GM10847 (cell line): Measurements from ENCODE around the gene GPHN.

Experiments used
- POLR2A ChIP-seq: IDR thresholded peaks from 2 replicates; pipeline ENCODE4 v1.6.1; 2011; ENCODE audit not compliant: insufficient read length; ENCODE audit errors: extremely low read depth

Gene GPHN

GRCh38 chr14:66701813-66702212, 193.9 kb downstream of the GPHN start:
- TF ChIP-seq POLR2A, result no peak

- no peak for TF ChIP-seq POLR2A
Observed at GRCh38 chr14:66708267-66708666, 200.3 kb downstream of the GPHN start.

GRCh38 chr14:66709291-66709690, 201.3 kb downstream of the GPHN start:
- TF ChIP-seq POLR2A, result no peak

DNA sequence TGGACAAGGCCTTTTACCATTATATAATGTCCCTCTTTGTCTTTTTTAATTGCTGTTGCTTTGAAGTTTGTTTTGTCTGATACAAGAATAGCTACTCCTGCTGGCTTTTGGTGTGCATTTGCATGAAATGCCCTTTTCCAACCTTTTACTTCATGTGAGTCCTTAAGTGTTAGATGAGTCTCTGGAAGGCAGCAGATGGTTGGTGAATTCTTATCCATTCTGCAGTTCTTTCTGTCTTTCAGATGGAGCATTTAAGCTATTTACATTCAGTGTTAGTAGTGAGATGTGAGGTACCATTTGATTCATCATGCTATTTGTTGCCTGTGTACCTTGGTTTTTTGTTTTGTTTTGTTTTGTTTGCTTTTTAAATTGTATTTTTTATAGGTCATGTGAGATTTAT, 208.3 kb downstream of the GPHN start:
- no peak for TF ChIP-seq POLR2A

DNA sequence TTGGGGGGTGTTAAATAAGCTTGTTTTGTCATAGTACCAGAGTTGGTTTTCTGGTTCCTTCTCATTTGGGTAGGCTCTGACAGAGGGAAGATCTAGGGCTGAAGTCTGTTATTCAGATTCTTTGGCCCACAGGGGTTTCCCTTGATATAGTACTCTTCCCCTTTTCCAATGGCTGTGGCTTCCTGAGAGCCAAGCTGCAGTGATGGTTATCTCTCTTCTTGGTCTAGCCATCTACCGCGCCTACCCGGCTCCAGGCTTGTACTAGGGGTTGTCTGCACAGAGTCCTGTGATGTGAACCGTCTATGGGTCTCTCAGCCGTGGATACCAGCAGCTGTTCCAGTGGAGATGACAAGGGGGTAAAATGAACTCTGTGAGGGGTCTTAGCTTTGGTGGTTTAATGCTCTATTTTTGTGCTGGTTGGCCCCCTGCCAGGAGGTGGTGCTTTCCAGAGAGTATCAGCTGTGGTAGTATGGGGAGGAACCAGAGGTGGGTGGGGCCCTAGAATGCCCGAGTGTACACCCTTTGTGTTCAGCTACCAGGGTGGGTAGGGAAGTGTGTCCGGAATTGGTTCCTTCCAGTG, 209.7 kb downstream of the GPHN start:
- no peak for TF ChIP-seq POLR2A

DNA sequence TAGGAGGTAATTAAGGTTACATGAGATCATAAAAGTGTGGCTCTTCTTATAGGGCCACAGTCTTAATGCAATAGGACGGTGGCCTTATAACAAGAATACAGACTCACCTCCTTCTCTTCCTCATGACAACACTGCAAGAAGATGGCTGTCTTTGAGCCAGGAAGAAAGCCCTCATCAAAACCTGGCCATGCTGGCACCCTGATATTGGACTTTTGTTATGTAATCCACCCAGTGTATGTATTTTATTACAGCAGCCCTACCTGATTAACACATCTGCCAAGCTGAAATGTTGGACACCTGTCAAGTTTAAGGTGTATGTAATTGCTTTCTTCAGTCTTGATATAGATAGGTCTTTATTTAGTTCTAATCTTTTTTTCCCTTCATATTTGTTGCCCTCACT, 217.0 kb downstream of the GPHN start:
- no peak for TF ChIP-seq POLR2A

DNA sequence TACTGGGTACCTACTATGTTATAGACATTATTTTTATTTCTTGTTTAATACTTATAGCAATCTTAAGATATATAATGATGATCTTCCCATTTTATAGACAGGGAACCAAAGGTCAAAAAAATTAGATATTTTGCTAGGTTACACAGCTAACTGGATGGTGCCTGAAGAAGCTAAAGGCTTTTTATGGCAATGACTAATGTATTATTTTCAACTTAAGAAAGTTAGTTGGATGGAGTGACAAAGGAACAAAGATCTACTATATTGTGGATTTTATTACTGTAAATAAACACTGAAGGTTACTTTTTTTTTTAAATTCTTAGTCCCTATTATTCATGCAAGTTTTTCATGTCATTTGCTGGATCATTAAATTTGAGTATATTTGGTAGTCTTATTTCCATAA, 227.9 kb downstream of the GPHN start:
- no peak for TF ChIP-seq POLR2A

DNA sequence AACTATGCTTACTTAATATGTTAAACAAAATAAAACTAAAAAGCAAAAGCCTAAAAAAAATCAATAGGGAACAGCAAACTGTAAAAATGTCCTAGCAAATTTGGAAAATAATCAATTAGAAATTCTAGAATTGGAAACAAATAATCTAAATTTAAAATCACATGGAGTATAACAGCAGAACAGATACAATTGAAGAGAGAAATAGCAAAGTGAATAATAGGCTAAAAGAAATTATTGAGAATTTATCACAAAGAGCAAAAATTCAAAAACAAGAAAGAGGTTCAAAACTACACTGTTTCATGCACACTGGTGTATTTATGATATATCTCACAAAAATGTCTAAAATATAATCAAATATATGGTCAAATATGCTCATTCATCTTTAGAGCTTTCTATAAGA, 231.9 kb downstream of the GPHN start:
- no peak for TF ChIP-seq POLR2A

DNA sequence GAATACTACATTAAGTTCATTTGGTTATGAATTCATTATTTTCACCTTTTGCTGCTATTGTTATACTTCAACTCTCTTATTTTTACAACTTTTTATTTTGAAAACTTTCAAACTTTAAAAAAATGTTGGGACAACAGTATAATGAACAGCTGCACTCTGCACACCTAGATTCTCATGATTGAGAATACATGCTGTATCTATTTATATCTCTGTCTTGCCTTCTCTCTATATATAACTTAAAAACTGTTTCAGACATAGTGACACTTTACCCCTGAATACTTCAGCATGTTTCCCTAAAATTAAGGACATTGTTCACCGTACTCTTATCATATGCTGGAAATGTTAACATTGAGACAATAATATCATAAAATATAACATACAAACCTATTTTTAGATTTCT, 237.1 kb downstream of the GPHN start:
- TF ChIP-seq POLR2A, result no peak

DNA sequence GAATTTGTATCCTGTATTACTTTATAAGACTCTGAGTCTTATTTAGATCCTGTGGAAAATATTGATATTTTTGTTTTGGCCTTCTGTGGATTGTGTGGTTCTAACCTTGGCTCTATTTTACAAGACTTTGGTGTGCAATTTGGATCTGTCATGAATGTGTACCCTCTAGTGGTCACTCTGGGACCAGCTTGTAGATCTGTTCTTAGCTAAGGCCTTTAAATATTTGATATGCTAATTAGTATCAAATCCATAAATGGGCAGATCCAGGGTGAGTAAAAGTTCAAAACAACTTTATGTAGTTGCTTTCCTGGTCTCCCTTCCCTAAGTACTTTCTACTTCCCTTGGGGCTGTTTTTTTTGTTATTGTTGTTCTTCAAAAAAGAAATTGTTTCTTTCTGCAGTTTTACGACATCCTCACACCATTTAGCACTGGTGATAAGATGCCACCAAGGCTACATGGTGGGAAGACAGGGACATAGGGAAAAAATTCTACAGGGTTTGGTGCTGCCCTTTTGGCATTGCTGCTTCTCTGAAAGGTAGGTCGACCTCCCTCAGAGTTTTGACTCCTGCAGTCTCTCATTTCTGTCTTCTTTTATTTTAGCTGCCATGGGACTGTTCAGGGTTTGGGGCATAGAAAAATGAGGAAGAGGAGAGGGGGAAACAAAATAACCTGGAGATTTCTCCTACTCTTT, 238.5 kb downstream of the GPHN start:
- TF ChIP-seq POLR2A, result no peak

DNA sequence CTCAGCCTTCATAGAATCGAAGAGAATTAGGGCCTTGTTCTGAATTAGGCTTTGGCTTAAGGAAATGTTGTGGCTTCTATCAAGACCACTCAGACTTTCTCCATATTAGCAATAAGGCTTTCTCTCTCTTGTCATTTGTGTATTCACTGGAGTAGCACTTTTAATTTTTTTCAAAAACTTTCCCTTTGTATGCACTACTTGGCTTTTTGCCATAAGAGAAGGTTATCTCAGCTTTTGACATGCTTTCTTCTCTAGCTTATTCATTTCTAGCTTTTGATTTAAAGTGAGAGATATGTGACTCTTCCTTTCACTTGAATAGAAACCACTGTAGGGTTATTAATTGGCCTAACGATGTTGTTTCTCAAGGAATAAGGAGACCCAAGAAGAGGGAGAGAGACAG, 244.2 kb downstream of the GPHN start:
- TF ChIP-seq POLR2A, result no peak

DNA sequence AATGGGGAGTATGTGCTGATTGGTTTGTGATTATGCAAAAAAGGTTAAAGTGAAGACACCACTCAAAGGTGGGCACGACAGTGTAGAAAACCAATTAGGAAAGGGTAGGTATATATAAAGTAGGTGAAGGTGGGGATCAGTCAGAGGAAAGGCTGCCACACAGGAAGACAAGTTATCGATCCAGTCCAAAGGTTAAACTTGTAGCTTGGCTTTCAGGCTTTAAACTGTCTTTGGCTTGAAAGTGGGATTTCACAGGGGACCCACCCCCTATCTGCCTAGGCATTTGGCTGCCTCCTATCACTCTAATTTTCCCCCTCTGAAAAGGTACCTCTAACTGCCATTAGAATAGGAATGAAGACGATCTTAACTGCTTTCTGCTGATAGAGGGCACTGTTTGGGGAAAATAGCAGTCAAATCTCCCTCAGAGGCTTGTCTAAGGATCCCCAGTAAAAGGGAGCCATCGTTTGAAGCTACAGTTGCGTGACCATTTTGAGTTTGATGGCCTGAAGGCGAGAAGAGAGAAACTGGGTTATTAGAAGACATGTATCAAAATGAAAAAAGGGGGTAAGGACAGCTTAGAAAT, 250.2 kb downstream of the GPHN start:
- no peak for TF ChIP-seq POLR2A

DNA sequence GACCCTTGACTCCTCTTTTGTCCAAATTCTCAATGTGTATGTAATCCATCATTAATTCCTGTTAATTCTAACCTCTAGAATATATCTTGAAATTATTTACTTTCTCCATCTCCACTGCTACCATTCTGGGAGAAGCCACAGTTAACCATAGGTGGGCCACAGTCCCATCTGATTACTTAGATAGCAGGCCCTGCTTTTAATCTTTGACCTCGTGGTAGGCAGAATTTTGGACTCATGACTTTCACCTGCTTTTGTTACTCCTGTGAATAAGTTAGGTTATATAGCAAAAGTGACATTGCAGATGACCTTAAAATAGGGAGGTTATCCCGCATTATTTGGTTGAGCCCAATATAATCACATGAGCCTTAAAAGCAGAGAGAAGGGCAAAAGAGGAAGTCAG, 264.2 kb downstream of the GPHN start:
- no peak for TF ChIP-seq POLR2A

- TF ChIP-seq POLR2A, result no peak
Observed at GRCh38 chr14:66782853-66783252, 274.9 kb downstream of the GPHN start.

DNA sequence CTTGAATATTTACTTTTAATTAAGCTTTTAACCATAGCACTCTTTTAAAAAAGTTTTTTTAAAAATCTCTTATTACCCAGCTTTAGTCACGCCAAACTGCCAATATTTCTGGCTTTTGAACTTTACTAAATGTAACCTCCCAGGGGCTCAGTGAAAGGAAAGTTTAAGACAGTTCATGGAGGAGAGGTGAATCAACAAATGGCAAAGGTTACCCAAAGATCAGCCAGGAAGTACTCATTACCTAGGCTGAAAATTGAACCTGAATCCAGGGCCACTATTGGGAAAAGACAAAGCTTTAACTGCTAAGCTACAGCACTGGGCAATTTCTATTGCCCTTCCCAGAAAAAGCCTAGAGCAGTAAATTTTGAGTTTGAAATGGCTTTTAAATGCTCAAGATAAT, 282.2 kb downstream of the GPHN start:
- no peak for TF ChIP-seq POLR2A

DNA sequence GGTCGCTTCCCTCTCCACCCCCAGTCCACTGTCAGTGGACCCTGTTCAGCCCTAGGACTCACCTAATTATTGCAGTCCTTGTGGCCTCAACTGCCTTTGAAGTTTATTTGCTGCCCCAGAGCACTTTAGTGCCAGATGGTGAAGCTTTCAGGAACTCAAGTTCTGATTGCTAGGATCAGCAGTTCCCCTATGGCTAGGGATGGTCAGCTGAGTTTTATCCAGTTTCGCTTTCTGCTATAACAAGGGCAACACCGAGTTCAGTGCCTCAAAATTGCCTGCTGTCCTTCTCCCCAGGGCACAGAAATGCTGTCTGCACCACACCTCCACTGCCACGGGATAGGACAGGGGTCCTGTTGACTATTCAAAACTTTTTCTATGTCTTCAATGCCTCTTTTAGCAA, 295.0 kb downstream of the GPHN start:
- no peak for TF ChIP-seq POLR2A

DNA sequence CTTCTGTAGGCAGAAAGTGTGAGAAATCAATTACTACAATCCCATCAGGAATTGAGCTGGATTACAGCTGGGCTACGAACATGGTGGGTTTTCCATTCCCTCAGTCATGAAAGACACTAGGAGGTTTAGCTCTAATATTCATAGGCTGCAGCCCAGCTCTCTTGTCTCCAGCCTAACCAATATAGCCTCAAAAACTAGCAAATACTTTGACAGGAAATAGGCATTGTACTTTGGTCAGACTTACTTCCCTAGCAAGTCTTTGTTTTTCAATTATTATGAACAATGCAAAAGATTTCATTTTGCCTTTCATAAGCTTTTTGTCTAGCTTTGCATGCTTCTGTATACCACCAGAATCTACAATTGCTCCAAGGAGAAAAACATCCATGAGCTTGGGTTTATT, 296.2 kb downstream of the GPHN start:
- TF ChIP-seq POLR2A, result no peak

DNA sequence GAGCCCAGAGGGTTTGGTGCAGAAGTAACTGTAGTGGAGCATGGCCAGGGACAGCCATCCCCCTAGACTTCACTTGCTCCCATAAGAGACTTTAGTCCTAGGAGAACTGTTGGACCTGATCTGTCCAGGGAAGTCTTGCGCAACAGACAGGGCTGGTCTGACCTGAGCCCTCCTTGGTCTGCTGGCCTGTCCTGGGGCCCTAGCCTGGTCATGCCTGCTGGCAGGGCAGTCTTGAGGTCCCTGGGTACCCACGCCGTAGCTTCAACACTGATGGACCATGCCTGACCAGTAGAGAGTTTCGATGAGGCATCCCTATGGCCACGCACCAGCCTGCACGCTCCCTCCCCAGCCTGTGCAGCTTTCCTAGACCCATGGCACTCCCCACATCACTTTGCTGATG, 305.7 kb downstream of the GPHN start:
- TF ChIP-seq POLR2A, result no peak

DNA sequence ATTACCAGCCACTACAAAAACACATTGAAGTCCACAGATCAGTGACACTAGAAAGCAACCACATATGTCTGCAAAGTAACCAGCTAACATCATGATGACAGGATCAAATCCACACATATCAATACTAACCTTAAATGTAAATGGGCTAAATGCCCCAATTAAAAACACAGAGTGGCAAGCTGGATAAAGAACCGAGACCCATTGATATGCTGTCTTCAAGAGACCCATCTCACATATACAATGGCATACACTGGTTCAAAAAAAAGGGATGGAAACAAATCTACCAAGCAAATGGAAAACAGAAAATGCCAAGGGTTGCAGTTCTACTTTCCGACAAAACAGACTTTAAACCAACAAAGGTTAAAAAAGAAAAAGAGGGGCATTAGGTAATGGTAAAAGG, 307.7 kb downstream of the GPHN start:
- no peak for TF ChIP-seq POLR2A
